Kidney epithelial cell (primary cell): Measurements from ENCODE around the gene EFCAB14. TPM values are rescaled to one million over a fixed set of nuclear protein-coding genes. Genes with fewer than 3 reads are reported as not detected.
A peak's percentile ranks its signal among the peaks of the same experiment; 100 is the strongest.

ENCODE experiments used
- DNase-seq: peaks from one replicate; pipeline ENCODE4 v3.0.0-alpha.2; 2010; ENCODE audit warnings: low read depth
- H3K27me3 ChIP-seq: 2 replicates; pipeline ENCODE4 v1.6.0; 2011; ENCODE audit warnings: low read length; ENCODE audit not compliant: control insufficient read depth, insufficient read depth
- H3K36me3 ChIP-seq: 2 replicates; pipeline ENCODE4 v1.5.1; 2011; ENCODE audit warnings: low read length; ENCODE audit not compliant: control insufficient read depth, insufficient read depth
- H3K4me3 ChIP-seq: 2 replicates; pipeline ENCODE4 v1.5.1; 2011; ENCODE audit warnings: low read depth, mild to moderate bottlenecking, control low read depth, low read length
- total RNA-seq: library from RNA; depleted of rRNA; stranded (reverse); fragments of >200 nt; gene quantifications from 2 replicates; pipeline ENCODE4 v1.2.3, GENCODE V29; 2015
- TF ChIP-seq, protein P1 (sequence below): IDR thresholded peaks from 2 replicates; pipeline ENCODE4 v1.5.1; 2011; ENCODE audit warnings: mild to moderate bottlenecking, moderate library complexity, low read length, control low read depth, inconsistent platforms; ENCODE audit not compliant: insufficient read depth, poor library complexity, severe bottlenecking

EFCAB14 gene, protein sequence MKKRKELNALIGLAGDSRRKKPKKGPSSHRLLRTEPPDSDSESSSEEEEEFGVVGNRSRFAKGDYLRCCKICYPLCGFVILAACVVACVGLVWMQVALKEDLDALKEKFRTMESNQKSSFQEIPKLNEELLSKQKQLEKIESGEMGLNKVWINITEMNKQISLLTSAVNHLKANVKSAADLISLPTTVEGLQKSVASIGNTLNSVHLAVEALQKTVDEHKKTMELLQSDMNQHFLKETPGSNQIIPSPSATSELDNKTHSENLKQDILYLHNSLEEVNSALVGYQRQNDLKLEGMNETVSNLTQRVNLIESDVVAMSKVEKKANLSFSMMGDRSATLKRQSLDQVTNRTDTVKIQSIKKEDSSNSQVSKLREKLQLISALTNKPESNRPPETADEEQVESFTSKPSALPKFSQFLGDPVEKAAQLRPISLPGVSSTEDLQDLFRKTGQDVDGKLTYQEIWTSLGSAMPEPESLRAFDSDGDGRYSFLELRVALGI
- total RNA-seq: 57.3 and 64.4 TPM in 2 replicates

DNA sequence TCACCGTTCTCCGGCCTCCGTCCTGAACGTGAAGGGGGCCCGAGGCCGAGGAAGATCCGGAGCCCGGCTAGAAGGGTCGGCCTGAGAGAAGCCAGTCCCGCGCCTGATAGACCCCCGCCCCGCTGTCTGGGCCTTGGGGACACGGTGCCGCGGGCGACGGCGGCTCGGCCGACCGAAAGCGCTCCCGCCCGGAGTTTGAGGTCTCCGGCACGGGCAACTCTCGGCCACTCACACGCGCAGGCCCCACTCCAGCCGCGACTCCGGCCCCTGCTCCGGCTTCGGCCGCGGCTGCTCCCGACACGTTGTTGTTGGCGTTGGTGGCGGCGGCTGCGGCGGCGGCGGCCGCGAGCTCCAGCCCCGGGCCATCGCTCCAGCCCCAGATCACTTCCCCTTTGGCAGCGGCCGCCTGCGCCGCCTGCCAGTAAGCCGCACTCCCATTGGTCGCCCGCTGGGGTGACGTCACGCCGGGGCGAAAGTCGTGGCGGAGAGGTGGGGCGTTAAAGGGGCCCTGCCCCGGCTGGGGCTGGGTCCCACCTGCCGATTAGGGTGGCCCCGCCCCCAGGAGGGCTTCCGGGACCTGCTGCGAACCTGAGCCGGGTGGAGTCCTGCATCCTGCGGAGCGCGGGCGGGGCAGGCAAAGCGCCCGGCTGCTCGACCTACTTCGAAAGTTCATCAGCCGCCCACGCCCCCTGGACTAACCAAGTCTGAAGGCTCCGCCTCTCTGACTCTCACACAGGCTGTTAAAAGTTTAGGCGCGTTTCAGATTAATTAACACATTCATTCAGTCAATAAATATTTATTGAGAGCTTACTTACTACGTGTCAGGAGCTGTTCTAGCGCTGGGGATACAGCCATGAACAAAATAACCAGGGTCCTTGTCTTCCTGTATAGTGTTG, at the start of gene EFCAB14:
TSS of gene EFCAB14 (minus strand) at position 388 of the 896 bp plus-strand sequence. CDS start 1,027 bp downstream, outside the sequence.
- DNase-seq: peak; percentile 71

DNA sequence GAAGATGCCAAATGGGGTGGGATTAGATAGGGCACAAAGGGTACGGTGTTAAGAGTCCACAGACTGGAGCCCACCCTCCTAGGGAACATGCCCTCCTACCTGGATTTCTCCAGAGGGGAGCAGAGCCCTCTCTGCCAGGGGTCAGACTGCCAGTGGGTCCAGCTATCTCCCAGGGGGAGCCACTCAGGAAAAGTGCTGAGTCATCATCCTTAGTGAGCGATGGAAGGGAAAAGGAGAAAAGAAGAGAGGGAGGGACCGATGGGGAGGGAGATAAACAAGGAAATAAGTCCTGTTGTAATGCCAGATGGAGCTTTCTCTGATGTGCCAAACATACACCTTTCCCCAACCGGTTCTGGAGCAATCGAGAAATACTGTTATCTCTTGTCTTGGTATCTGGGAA, 49.5 kb upstream of the EFCAB14 start:
- Histone ChIP-seq H3K4me3 (no peak overlapping the region), H3K36me3 (no peaks in the 10 kb centered on the region), H3K27me3 (no peaks in the 10 kb centered on the region)
- DNase-seq: no peak
- TF ChIP-seq, protein P1, sequence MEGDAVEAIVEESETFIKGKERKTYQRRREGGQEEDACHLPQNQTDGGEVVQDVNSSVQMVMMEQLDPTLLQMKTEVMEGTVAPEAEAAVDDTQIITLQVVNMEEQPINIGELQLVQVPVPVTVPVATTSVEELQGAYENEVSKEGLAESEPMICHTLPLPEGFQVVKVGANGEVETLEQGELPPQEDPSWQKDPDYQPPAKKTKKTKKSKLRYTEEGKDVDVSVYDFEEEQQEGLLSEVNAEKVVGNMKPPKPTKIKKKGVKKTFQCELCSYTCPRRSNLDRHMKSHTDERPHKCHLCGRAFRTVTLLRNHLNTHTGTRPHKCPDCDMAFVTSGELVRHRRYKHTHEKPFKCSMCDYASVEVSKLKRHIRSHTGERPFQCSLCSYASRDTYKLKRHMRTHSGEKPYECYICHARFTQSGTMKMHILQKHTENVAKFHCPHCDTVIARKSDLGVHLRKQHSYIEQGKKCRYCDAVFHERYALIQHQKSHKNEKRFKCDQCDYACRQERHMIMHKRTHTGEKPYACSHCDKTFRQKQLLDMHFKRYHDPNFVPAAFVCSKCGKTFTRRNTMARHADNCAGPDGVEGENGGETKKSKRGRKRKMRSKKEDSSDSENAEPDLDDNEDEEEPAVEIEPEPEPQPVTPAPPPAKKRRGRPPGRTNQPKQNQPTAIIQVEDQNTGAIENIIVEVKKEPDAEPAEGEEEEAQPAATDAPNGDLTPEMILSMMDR: no peak

More for the DNA sequence above, at the start of gene EFCAB14:
- Histone ChIP-seq H3K27me3 (no peaks in the 10 kb centered on the region), H3K36me3 (peaks cover 2% of the 10 kb centered on the region), H3K4me3 (peak within 1 kb of the TSS; percentile 78)
- TF ChIP-seq, protein P1: no peak

DNA sequence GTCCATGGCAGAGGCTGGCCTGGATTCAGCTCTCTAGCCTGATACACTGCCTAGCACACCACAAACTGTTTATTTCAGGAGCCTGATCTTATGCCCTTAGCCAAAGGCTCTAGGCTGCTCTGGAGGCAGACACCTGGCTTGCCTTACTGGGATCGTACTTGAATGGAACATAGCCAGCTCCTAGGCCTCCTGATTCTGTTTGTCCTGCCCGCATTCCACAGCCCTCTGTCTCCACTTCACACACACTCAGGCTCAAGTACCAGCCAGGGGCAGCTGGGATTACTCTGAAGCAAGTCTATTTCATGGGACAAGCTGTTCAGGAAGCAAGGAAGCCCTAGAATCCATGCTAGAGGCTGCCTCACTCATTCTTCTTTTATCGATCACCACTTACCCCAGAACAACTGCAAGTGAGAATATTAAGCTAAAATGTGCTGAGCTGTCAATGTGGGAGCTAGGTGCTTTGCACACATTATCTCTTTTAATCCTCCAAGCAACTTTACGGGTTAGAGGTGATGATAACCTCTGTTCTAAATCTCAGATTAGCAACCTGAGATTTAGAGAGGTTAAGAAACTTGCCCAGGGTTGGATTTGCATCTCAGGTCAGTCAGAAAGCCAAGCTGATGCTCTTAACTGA, 48.9 kb upstream of the EFCAB14 start:
- H3K36me3 ChIP-seq: no peaks in the 10 kb centered on the region
- no peaks in the 10 kb centered on the region for H3K27me3 ChIP-seq
- H3K4me3 ChIP-seq: no peak overlapping the region
- no peak for DNase-seq
- TF ChIP-seq, protein P1: no peak

DNA sequence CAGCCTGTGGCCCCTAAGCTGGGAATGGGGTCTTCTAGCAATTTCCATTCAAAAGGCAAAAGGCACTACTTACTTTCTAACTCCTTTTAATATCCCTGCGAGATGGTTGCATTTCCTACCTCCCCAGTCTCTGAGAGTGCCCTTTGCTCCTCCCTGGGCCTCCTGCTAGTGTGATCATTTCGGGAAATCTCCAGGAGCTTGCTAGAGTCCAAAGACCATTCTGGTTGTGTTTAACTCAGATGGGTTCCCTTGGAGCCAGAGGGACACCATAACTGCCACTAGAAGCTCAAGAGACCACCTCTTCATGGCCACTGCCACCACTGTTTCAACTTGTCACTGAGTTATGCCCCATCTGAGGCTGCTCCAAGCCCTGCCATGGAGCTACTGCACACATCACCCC, 45.5 kb upstream of the EFCAB14 start:
- Histone ChIP-seq H3K4me3 (no peak overlapping the region), H3K27me3 (no peaks in the 10 kb centered on the region), H3K36me3 (no peaks in the 10 kb centered on the region)
- TF ChIP-seq, protein P1: no peak
- no peak for DNase-seq

DNA sequence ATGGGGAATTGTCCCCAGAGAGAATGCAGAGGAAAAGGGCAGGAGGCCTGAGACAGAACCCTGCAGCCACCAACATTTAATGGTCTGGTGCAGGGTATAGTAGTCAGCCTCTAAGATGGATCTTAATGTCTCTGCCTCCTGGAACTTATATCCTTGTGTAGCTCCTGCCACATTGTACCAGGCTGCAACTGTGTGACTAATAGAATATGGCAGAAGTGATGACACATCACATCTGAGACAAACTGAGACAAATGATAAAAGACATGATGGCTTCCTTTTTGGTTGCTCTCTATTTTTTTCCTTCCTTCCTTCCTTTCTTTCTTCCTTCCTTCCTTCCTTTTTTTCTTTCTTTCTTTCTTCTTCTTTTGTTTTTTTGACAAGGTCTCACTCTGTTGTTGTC, 42.8 kb upstream of the EFCAB14 start:
- TF ChIP-seq, protein P1: no peak
- DNase-seq: no peak
- Histone ChIP-seq H3K27me3 (no peaks in the 10 kb centered on the region), H3K36me3 (no peaks in the 10 kb centered on the region), H3K4me3 (no peak overlapping the region)
